Aorta (tissue), 5 donors: ENCODE data around the gene TAF6. TPM values are rescaled to one million over a fixed set of nuclear protein-coding genes. Genes with fewer than 3 reads are reported as not detected.
A peak's percentile ranks its signal among the peaks of the same experiment; 100 is the strongest.

Experiments
- ATAC-seq: fragments of 200-7000 bp; cut with Tn5 transposase; one replicate; pipeline ENCODE4 v1.9.1; 2022; ENCODE audit warnings: moderate library complexity; ENCODE audit not compliant: low FRiP score
- DNase-seq, 2 donors: peaks; one replicate each; pipeline ENCODE4 v3.0.0-alpha.2; 2020
- H3K27ac ChIP-seq, 2 donors: one replicate each; pipeline ENCODE4 v1.5.1; 2013; ENCODE audit warnings: low read length in 2 of 2, mild to moderate bottlenecking in 2 of 2, moderate library complexity in 2 of 2, control low read depth in 1 of 2, inconsistent platforms in 1 of 2, low read depth in 1 of 2
- H3K27me3 ChIP-seq, 2 donors: one replicate each; pipeline ENCODE4 v1.6.1; 2013; ENCODE audit warnings: control low read depth in 1 of 2, low read length in 1 of 2, mild to moderate bottlenecking in 1 of 2, moderate library complexity in 1 of 2; ENCODE audit not compliant: insufficient read depth in 2 of 2, control insufficient read depth in 1 of 2
- H3K36me3 ChIP-seq, 2 donors: one replicate each; pipeline ENCODE4 v1.6.1; 2013; ENCODE audit warnings: control low read depth in 1 of 2, low read length in 1 of 2, mild to moderate bottlenecking in 1 of 2; ENCODE audit not compliant: insufficient read depth in 2 of 2, control insufficient read depth in 1 of 2
- H3K4me1 ChIP-seq, 2 donors: one replicate each; pipeline ENCODE4 v1.6.1; 2013; ENCODE audit warnings: low read length in 2 of 2, control low read depth in 1 of 2, mild to moderate bottlenecking in 1 of 2, moderate library complexity in 1 of 2; ENCODE audit not compliant: insufficient read depth in 2 of 2, control insufficient read depth in 1 of 2
- H3K4me3 ChIP-seq, 2 donors: one replicate each; pipeline ENCODE4 v1.5.1; 2013; ENCODE audit warnings: low read length in 2 of 2, control low read depth in 1 of 2, mild to moderate bottlenecking in 1 of 2
- H3K9me3 ChIP-seq: one replicate; pipeline ENCODE4 v1.6.1; 2013; ENCODE audit warnings: mild to moderate bottlenecking, low read length; ENCODE audit not compliant: control insufficient read depth
- WGBS, 2 donors: extraction: QIAGEN DNeasy Blood & Tissue Kit; methylation state at CpG; one replicate each; pipeline ENCODE4 v1.1.7; 2013; 5-methylcytosine and 5-hydroxymethylcytosine counted together
- intact Hi-C, 2 donors: fragments of 100-400 bp; cut with DNase I; formaldehyde crosslinking; loops; one replicate each; pipeline versions ENCODE4 v1.14.2 to v1.15.0; 2022
- polyA plus RNA-seq, 2 donors: library from polyadenylated mRNA; stranded (reverse); fragments of 200-250 nt; gene quantifications; one replicate each; pipeline ENCODE4 v1.2.3, GENCODE V29; 2013
- total RNA-seq, 2 donors: library from RNA; stranded (reverse); fragmentation: NEBNext Ultra II Directional; extraction: Animal tissue kit (Norgen Biotek cat#: 25700); gene quantifications; one replicate each; pipeline ENCODE4 v1.2.1, GENCODE V29; 2021
- donor health status: healthy with polysubstance abuse.
- donor health status: Bipolar disorder and iron deficiency.
- donor health status: DM: no; HTN: no; CAD: no.
- donor health status: DM: no; HTN: no; CAD: no.
- donor health status: DM: yes; HTN: yes; CAD: no.

The TAF6 gene
- total and polyA plus RNA-seq, 4 donors, result 24.2 to 39.3 (median 35.2) TPM

DNA sequence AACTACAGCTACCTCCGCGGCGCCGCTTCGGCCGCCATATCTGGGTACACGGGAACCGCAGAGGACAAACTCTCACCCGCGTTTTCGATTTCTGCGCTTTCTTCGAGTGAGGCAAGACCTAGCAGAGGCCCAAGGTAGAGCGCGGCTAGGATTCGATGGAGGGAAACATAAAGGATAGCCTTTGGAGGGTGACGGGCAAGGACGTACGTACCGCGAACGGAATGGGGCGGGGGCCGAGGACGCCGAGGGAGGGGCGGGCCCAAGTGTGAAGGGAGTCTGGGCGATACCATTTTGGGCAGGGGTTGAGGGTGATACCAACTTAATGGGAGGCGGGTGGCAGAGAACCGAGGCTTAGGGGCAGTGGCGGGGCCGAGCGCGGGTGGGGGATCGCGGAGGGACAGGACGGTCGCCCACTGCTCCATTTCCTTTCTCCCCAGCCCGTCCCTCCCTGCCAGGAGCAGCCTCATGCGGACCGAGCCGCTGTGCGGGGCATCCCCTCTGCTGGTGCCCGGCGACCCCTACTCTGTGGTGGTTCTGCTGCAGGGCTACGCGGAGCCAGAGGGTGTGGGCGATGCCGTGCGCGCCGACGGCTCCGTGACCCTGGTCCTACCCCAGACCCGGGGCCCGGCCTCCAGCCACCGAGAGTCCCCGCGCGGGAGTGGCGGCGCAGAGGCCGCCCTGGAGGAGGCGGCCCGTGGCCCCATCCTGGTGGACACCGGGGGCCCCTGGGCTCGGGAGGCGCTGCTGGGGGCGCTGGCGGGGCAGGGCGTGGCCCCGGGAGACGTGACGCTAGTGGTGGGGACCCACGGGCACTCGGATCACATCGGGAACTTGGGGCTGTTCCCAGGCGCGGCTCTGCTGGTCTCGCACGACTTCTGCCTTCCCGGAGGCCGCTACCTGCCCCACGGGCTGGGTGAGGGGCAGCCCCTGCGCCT is 8.0 kb upstream of the TAF6 start, which contains the start of gene MBLAC1:
Gene MBLAC1 (plus strand): TSS at position 37 of the 935 bp plus-strand sequence. CDS start 429 bp downstream, at position 466.
- peak; percentile 97 for ATAC-seq
- 0% methylated on average over 71 to 85 of the region's 85 CpGs for WGBS, 2 donors
- Histone ChIP-seq H3K27ac (peak within 1 kb of the TSS in 1 of 2 donors; percentile 83), H3K4me3 (peak within 1 kb of the TSS; percentile 50 to 80), H3K9me3 (no peaks in the 10 kb centered on the region), H3K4me1 (no peaks in the 10 kb centered on the region), H3K27me3 (no peaks in the 10 kb centered on the region), H3K36me3 (no peaks in the 10 kb centered on the region)
- intact Hi-C loops, result loop anchor here in 1 of 2 donors (2.0 to 5.0 kb wide), 2 partner anchors 26 to 35 kb away; partner anchors contain the start of genes AP4M1 and MCM7
- peak; percentile 92 to 95 for DNase-seq

DNA sequence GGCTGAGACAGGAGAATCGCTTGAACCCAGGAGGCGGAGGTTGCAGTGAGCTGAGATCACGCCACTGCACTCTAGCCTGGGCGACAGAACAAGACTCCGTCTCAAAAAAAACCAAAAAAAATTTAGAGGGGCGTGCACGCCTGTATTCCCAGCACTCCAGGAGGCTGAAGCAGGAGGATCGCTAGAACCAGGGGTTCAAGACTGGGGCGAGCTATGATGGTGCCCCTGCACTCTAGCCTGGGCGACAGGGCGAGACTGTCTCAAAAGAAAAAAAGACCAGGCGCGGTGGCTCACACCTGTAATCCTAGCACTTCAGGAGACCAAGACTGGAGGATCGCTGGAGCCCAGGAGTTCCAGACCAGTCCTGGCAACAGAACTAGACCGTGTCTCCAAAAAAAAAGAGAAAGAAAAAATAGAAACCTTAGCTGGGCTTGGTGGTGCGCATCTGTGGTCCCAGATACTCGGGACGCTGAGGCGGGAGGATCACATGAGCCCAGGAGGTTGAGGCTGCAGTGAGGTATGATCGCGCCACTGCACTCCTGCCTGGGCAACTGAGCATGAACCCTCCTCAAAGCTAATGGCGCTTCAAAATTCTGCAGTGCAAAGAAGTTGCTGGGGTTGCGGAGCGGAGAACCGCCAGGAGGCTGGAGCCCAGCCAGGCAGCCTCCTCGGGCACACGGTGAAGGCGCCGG is 7.2 kb upstream of the TAF6 start:
- no peaks in the 10 kb centered on the region for H3K9me3 ChIP-seq
- DNase-seq (peak in 1 of 2 donors; percentile 75), ATAC-seq (peak; percentile 39)
- intact Hi-C loops, result loop anchor here in 1 of 2 donors (2.0 to 5.0 kb wide), 2 partner anchors 26 to 34 kb away; partner anchors contain the start of genes AP4M1 and MCM7
- H3K4me1 ChIP-seq, result no peaks in the 10 kb centered on the region
- H3K4me3 ChIP-seq, result peak overlapping the region; percentile 50 to 80
- WGBS, 2 donors, result 13% methylated on average over 29 of the region's 29 CpGs
- H3K36me3 ChIP-seq, result no peaks in the 10 kb centered on the region
- peak overlapping the region in 1 of 2 donors; percentile 83 for H3K27ac ChIP-seq
- H3K27me3 ChIP-seq, result no peaks in the 10 kb centered on the region

DNA sequence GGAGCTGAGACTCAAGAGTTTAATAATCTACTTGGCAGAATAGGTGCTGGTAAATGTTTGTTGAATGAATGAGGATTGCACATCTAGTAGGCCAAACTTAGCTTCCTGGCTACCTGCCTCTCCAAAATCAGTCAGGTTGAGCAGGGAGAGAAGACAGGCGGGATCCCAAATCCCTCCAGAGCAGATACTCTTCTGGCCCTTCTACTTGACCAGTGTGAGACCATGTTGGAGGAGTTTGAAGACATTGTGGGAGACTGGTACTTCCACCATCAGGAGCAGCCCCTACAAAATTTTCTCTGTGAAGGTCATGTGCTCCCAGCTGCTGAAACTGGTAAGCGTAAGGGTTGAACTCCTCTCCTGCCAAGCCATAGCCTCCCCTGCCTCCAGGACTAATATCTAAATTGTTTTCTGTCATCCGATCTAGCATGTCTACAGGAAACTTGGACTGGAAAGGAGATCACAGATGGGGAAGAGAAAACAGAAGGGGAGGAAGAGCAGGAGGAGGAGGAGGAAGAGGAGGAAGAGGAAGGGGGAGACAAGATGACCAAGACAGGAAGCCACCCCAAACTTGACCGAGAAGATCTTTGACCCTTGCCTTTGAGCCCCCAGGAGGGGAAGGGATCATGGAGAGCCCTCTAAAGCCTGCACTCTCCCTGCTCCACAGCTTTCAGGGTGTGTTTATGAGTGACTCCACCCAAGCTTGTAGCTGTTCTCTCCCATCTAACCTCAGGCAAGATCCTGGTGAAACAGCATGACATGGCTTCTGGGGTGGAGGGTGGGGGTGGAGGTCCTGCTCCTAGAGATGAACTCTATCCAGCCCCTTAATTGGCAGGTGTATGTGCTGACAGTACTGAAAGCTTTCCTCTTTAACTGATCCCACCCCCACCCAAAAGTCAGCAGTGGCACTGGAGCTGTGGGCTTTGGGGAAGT is 5.4 kb upstream of the TAF6 start:
- ATAC-seq, result no peak
- no peak overlapping the region for H3K4me3 ChIP-seq
- peaks cover 0 to 2% of the 10 kb centered on the region in 2 donors for H3K4me1 ChIP-seq
- no peaks in the 10 kb centered on the region for H3K27me3 ChIP-seq
- WGBS, 2 donors, result 85% methylated on average over 4 of the region's 4 CpGs
- H3K27ac ChIP-seq, result no peak overlapping the region
- no peaks in the 10 kb centered on the region for H3K9me3 ChIP-seq
- DNase-seq, result no peak
- intact Hi-C loops, result loop anchor here in 1 of 2 donors (5.0 kb wide), 1 partner anchor 32 kb away; no protein-coding TSS in a partner anchor
- H3K36me3 ChIP-seq, result no peaks in the 10 kb centered on the region

DNA sequence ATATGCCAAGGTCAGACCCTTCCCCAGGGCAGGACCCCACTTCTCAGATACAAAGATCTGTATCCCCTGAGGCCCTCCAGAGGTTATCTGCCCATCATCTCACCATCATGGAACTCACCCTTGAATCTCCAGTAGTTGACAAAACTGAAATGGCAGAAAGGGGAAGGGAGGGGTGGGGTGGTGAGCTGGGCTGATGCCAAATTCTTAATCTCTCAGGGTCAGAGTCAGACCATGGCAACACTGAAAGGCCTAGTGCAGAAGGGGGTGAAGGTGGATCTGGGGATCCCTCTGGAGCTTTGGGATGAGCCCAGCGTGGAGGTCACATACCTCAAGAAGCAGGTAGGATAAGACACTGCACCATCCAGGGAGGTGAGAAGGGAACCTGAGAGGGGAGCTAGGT is 3.4 kb upstream of the TAF6 start:
- ATAC-seq, result no peak
- intact Hi-C loops, result no loop called here
- Histone ChIP-seq H3K27ac (no peak overlapping the region), H3K4me1 (peaks cover 0 to 2% of the 10 kb centered on the region in 2 donors), H3K4me3 (no peak overlapping the region), H3K9me3 (no peaks in the 10 kb centered on the region), H3K27me3 (no peaks in the 10 kb centered on the region), H3K36me3 (no peaks in the 10 kb centered on the region)
- 90 to 100% methylated on average over 1 of the region's 1 CpG for WGBS, 2 donors
- DNase-seq, result no peak

DNA sequence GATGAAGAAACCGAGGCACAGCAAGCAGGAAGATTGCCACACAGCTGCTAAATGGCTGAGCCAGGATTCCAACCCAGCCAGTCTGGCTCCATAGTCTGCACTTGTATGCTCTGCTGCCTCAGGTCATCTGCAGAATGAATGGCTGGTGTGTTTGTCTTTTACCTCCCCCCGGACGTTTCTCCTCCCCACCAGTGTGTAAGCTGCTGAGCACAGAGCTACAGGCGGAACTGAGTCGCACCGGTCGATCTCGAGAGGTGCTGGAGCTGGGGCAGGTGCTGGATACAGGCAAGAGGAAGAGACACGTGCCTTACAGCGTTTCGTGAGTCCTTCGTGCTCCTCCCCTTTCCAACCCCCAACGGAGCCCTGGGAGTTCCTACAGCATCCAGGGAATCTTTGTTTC is 2.9 kb upstream of the TAF6 start:
- intact Hi-C loops, result no loop called here
- H3K4me1 ChIP-seq, result peaks cover 0 to 2% of the 10 kb centered on the region in 2 donors
- 70 to 74% methylated on average over 12 to 13 of the region's 13 CpGs for WGBS, 2 donors

DNA sequence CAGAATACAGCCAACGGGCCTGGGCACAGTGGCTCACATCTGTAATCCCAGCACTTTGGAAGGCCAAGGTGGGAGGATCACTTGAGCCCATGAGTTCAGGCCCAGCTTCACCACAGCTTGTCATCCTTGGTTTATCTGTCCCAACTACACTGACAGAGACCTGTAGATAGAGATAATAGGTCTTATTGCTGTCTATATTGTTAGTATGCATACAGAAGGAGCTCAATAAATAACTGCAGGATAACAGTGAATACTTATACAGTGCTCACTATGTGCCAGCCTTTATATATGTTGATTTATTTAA is 1.5 kb upstream of the TAF6 start:
- H3K4me3 ChIP-seq, result no peak overlapping the region
- no peak for DNase-seq

More for the DNA sequence above, 2.9 kb upstream of the TAF6 start:
- DNase-seq (no peak), ATAC-seq (no peak)
- Histone ChIP-seq H3K9me3 (no peaks in the 10 kb centered on the region), H3K4me3 (no peak overlapping the region), H3K27ac (no peak overlapping the region), H3K27me3 (no peaks in the 10 kb centered on the region), H3K36me3 (no peaks in the 10 kb centered on the region)

DNA sequence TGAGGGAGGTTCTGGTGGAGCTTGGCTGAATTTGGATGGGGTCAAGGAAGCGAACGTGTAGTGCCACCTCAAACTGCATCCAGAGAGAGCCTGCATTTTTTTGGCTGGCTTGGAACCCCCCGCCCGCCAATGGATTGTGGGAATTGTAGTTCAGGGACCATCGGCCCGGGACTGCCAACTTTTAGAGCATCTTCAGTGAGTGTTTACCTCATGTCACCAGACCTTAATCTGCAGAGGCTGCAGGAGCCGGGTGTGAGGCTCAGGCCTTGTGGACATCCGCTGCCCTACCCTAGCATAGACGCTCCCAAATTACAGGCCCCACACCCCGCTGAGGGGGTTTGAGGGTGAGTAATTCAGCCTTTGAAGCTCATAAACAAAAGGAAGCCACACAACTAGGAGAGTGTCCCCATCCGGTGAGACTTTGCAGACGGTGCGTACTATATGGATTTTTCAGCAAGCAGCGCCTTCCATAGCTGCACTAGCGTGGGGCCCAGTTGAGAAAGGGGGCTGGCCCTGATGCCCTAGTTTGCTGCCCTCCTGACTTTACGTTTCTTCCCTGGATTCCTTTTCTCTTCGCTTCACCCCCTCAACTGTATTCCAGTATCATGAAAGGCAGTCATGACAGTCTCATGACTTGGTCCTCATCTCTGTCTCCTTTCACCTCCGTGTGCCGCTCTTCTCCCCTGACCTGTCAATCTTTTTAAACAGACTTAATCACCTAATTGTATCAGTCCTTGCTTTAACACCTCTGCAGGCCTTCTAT is 993 bp upstream of the TAF6 start:
- WGBS, 2 donors, result 10 to 11% methylated on average over 19 of the region's 19 CpGs
- H3K27ac ChIP-seq, result peak overlapping the region in 1 of 2 donors; percentile 29
- H3K4me3 ChIP-seq, result peak overlapping the region; percentile 55 to 71
- H3K9me3 ChIP-seq, result no peaks in the 10 kb centered on the region
- intact Hi-C loops, result loop anchor here in 1 of 2 donors (2.0 kb wide), 1 partner anchor 19 kb away; the partner anchor contains the start of genes AP4M1 and MCM7
- H3K36me3 ChIP-seq, result no peaks in the 10 kb centered on the region
- peaks cover 0 to 2% of the 10 kb centered on the region in 2 donors for H3K4me1 ChIP-seq
- DNase-seq (peak; percentile 78 to 84), ATAC-seq (peak; percentile 83)
- H3K27me3 ChIP-seq, result no peaks in the 10 kb centered on the region

More for the DNA sequence above, 1.5 kb upstream of the TAF6 start:
- H3K9me3 ChIP-seq, result no peaks in the 10 kb centered on the region
- no peak for ATAC-seq
- peak overlapping the region in 1 of 2 donors; percentile 2 for H3K27ac ChIP-seq
- H3K36me3 ChIP-seq, result no peaks in the 10 kb centered on the region
- WGBS, 2 donors, result 13 to 19% methylated on average over 1 of the region's 1 CpG
- H3K27me3 ChIP-seq, result no peaks in the 10 kb centered on the region
- intact Hi-C loops, result no loop called here
- H3K4me1 ChIP-seq, result peaks cover 0 to 2% of the 10 kb centered on the region in 2 donors
